Activated CD4-positive, alpha-beta T cell treated with anti-CD3 and anti-CD28 coated beads, Interleukin-2, amount 50 U/mL, for 24 hours (primary cell): ENCODE results near the gene GSPT2.
"Not testable (repeated sequence)": the region's sequence is repeated elsewhere in the genome, so short reads cannot be mapped to it uniquely, and the experiment has no call there.

ENCODE experiments used
- DNase-seq, 2 donors: peaks; one replicate each; pipeline ENCODE4 v3.0.0-alpha.2; 2020; ENCODE audit warnings: low read depth in 1 of 2, low spot score in 1 of 2

Gene GSPT2

DNA sequence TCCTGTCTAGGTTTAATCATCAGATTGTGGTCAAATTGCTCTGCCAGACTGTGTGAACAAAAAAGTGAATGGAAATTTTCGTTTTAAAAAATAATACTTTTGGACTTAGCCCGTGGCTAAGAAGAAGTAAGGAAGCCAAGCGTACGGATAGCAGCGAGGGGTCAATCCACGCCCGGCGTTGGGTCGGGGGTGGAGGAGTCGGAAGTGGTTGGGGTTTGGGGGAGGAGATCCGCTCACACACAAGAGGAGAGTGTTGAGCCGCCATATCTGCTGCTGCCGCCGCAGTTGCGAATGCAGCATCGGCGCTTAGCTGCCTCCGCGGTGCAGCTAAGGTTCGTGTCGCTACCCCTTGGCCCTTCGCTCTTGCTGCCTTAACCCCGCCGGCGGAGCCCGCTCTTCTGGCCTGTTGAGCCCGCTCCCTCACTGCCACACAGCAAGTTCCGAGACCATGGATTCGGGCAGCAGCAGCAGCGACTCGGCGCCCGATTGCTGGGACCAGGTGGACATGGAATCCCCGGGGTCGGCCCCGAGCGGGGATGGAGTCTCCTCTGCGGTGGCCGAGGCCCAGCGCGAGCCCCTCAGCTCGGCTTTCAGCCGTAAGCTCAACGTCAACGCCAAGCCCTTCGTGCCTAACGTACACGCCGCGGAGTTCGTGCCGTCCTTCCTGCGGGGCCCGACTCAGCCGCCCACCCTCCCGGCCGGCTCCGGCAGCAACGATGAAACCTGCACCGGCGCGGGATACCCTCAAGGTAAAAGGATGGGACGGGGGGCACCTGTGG, at the start of gene GSPT2:
Gene GSPT2 (plus strand): TSS at position 264 of the 779 bp plus-strand sequence. CDS start 185 bp downstream, at position 449.
- DNase-seq: peak; percentile 13 to 48

DNA sequence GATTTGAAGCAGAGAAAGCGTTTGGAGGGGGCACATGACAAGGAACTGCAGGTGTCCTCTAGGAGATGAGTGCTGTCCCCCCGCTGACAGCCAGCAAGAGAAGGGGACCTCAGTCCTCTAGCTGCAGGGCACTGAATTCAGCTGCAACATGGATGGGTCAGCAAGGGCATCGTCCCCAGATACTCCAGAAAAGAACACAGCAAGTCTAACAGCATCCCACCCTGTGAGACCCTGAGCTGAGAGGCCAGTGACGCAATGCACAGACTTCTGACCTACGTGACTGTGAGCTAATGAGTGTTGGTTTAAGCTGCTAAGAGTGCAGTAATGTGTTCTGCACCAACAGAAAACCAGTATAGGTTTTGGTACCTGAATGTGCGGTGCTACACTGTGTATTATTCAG, 49.0 kb upstream of the GSPT2 start:
- no peak for DNase-seq

DNA sequence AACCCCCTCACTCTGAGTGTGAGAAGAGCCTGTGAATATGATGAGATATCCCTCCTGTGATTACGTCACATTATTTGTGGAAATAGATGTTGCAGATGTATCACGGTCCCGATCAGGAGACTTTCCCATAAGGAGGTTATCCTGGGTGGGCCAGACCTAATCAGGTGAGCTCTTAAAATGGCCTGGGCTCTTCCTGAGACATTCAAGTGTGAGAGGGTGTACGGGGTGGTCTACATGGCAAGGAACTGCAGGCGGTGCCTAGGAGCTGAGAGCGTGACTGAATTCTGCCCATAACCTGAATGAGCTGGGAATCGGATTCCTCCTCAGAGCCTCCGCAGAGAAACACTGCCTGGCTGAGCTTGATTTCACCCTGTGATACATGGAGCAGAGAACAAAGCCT, 45.8 kb upstream of the GSPT2 start:
- no peak for DNase-seq

DNA sequence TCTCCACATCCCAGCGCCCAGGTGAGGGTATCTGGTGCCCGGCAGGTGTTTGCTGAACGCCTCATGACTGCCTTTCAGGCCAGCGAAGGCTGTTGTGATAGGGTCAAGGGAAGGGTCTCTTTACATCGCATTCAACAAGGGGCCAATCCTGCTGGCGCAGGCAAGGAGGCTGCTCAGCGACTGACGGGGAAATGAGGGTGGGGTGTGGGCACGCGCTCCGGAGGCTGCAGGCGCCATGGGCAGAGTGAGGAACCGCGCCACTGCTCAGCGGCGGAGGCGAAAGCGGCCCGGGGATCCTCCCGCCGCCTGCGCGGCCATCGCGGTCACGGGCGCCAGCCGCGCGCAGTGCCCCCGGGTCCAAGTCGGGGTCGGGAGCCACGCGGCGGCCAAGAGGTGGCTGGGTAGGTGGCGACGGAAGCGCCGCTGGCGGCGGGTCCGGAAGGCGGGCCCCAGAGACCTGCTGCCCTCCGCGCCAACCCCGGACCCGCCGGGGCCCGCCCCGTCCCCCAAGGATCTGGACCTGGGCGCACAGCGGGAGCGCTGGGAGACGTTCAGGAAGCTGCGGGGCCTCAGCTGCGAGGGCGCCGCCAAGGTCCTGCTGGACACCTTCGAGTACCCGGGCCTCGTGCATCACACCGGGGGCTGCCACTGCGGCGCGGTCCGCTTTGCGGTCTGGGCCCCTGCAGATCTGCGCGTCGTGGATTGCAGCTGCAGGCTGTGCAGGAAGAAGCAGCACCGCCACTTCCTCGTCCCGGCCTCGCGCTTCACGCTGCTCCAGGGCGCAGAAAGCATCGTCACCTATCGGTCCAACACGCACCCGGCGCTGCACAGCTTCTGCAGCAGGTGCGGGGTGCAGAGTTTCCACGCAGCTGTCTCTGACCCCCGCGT, 32.7 kb upstream of the GSPT2 start, which contains the start of gene CENPVL1:
Gene CENPVL1 (plus strand): TSS at position 236 of the 888 bp plus-strand sequence. CDS start 0 bp downstream, at position 236.
- not testable (repeated sequence) for DNase-seq

DNA sequence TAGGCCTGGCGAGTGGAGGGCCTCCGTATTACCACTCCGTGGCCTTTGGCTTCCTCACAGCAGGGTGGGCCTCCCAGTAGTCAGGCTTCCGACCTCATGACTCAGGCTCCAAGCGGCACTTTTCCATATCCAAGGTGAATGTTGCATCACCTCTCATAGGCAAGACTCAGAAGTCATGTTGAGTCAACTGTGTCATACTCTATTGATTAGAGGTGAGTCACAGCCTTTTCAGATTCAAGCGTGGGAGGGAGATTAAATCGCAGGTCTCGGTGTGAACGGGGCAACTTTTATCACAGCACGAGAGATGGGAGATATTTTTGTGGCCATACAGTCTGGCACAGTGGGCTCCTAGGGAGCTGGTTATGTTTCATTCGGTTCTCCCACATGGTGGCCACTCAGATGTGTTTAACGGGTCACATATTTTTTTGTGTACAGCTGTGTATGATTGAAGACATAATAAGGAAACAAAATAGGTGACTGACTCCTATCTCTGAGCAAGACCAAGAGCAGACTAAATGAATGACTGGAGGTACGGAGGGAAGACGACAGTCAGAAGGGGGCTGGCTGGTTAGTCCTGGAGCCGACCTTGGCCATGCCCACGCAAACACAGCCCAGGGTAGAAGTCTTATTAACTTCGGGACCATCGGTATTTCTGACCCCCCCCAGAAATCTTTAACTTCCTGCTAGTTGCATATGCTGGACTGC, 30.1 kb upstream of the GSPT2 start:
- DNase-seq: not testable (repeated sequence)

DNA sequence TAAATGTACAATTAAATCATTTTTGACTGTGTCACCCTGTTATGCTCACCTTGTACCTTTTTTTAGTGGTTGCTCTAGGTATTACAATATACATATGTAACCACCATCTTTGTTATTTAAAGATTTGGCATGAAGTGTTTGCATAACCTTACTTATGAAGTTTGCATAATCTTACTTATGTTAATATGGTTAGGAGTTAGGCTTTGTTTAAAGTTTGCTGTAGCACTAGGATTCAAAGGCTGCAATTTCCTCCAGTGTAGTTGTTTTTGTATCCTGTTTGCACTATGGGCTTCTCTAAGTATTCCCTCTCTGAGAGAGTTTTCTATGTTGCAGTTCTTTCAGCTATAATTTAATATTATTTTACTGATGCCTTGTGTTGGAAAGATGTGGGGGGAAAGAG, 15.0 kb upstream of the GSPT2 start:
- no peak for DNase-seq

DNA sequence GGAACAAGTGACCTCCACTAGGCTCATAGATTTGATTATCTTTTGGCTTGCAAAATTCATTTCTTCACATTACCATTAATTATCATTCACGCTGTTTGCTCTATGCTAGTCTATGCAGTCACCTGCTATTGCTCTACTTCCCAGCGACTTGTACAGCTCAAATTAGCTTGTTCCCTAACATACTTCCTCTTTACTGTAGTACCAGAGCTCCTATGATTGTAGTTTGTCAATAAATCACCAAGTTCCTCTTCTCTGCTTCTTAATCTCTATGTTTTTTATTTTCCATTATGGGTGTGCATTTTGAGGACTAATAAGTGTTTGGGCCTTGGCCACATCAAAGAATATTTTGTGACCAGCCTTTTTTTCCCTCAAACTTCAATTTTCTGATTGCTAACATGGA, 6.2 kb upstream of the GSPT2 start:
- no peak for DNase-seq

DNA sequence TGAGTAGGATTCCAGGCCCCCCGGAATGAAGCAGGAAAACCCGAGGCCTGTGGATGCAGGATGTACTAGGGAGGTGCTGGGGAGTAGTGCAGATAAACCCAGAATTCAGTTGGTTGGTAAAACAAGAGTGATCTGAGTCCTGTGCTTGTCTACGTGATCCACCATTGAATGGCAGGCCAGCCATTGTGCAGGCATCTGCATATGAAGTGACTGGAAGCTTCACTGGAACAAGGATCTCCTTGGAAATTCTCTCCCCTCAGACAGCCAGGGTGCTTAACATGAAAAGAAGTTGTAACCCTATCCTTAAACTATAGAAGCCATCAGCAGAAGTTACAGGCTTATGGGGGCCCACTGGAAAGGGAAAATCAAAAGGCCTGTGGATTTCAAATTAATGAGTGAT, 656 bp upstream of the GSPT2 start:
- no peak for DNase-seq

DNA sequence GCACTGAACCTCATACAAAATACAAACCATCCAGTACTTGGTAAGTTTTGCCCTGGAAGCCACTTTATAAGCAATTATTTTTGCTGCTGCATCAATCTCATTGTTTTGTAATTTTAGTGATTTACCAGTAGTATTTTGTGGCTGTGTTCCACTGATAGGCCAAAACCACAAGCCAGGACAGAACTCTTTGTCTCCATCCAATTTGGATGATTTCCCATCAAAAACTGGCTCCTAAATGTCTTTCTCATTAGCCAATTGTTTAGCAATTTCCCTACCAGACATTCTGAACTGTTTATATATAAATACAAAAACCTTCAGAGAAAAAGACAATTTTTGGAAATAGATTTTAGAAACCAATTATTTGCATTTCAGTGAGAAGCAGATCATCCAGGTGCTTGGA, 4.4 kb downstream of the GSPT2 start:
- DNase-seq: no peak

DNA sequence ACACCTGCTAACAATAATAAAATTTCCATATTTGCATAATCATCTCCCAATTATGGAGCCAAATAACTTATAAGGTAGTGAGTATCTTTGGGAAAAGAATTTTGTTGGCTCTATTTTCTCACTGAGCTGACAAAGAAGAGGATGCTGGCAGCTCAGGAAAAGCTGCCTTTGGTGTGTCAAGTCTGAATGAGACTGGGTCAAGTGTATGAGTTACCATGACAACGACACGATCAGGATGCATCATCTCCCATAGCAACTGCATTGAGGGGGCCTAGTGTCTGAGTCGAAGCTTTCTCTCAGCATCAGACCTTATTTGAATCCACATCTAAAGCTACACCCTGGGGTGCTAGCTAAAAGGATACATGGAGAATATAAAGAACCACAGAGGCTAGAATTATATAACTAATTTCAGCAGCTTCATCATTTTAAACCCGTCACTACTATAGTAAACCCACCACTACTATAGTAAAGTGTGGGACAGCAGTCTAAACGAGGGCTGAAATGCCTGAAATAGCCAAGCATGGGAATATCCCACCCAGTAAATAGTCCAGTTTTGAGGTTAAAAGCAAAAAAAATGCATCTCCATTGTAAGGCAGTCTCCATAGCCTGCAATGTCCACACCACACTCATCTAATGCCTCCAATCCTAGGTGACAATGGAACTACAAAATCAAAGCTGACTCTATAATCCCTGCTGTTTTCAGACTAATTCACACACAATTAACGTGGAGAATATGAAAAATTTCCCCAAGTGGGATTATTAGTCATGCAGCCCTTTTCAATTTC, 16.0 kb downstream of the GSPT2 start:
- DNase-seq: no peak

DNA sequence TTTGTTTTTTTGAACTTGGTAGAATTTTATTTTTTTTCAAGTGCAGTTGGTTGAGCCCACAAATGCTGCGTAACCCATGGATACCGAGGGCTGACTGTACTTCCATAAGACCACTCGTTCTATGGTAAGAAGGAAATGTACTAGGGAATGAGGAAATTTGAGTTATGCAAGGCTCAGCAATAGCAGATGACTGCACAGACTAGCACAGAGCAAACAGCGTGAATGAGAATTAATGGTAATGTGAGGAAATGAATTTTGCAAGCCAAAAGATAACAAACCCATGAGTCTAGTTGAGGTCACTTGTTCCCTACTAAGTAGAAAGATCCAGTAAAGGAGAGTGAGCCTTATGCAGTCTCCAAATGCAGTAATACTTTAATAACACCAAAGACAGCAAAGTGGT, 17.4 kb downstream of the GSPT2 start:
- no peak for DNase-seq

DNA sequence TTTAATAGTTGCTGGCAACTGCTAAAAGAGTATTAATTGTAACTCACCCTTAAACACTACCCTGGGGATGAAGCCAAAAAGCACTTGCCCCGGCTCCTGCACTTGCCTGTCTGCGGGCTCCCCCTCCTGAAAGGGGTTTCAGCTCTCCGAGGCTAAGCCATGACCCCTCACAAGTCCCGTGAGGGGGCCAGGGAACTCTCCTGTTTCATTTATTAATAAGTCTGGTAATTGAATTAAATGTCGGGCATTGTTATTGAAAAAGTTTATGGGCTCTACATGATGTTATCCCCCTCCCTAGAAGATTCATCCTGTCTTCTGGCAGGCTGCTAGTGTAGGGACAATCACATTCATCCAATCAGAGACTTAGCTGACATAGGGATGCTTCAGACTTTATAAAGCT, 23.3 kb downstream of the GSPT2 start:
- no peak for DNase-seq

DNA sequence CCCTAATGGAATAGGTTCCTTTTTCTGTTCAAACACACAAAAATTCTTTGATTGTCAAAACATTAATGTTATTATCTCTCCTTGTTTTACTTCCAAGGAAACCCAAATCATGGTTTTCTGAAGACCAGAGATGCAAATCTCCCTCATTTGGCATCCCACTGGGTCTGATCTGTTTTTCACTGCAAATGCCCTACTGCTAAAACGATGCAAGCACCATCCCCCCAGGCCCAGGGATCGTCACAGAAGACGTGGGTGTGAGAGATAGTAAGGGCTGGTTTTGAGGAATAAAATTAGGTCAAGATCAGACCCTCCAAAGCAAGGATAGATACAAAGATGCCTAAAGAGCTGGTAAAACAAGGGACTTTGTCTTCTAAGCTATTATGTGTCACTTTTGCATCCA, 33.6 kb downstream of the GSPT2 start:
- DNase-seq: no peak

DNA sequence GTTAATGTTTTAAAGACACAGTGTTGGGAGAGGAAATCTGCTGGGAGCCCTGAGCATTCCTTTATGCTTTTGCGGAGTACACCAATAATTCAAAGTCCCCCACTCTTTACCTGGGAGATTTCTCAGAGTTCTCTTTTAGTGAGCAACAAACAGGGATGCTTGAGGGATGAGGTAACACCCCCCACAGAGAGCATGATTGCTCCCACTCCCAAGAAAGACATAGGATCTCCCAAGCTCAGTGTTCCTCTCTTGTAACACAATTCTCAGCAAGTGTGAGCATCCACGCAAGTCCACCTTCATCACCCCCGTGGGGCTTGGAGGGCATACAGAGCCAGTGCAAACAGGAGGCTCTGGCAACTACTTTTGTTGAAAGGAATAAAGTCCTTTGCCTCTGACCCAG, 36.1 kb downstream of the GSPT2 start:
- DNase-seq: no peak

DNA sequence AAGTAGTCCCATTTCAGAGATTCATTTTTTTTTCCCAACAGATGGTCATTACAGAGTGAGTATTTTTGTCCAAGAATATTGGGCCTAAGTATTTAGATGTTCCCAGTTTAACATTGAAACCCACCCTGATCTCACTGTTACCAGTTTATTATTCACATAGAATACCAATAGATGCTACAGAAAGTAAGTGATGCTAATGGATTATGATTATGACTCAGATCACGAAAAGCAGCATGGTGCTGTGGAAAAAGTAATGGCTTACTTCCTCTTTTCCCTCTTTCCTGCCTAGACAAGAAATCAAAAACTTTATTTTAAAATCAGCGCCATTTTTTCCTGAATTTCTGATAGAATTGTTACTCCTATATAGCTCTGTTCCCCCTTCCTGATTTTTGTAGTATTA, 51.9 kb downstream of the GSPT2 start:
- DNase-seq: no peak
